Keratinocyte (primary cell): ENCODE results near the gene FAM107B.

ENCODE experiments used
- EZH2 ChIP-seq: IDR thresholded peaks from one replicate; pipeline ENCODE4 v1.6.1; 2012; ENCODE audit warnings: inconsistent platforms, mild to moderate bottlenecking, low read length, moderate library complexity
- TF ChIP-seq, protein P1 (sequence below), 3 experiments: IDR thresholded peaks in 1 of 3; conservative IDR thresholded peaks in 1 of 3; optimal IDR thresholded peaks in 1 of 3; 2 replicates in 2 of 3; 3 replicates in 1 of 3; pipeline versions ENCODE3 to v1.5.1; 2011; ENCODE audit warnings: low read length in 3 of 3, mild to moderate bottlenecking in 3 of 3, moderate library complexity in 2 of 3, control low read depth in 1 of 3, inconsistent platforms in 1 of 3; ENCODE audit not compliant: insufficient read depth in 2 of 3; ENCODE audit errors: extremely low read depth in 1 of 3

DNA sequence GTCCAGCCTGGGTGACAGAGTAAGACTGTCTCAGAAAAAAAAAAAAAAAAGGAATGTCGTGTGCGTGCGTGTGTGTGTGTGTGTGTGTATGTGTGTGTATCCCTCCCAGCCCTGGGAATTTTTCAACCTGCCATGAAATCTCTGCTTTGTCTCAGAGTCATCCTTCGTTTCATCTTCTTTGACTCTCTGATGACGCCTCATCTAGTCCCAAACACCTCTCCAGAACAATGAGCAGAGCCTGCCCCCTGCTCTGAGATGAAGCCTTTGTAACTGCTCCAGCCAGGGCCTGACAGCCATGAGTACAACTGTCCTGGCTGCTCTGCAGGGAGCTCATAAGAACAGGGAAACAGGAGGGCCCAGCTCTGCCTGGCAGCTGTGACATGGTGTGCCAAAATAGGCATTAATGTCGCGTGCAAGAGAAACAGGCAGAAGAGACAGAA is 149.5 kb downstream of the FAM107B start:
- TF ChIP-seq, protein P1, sequence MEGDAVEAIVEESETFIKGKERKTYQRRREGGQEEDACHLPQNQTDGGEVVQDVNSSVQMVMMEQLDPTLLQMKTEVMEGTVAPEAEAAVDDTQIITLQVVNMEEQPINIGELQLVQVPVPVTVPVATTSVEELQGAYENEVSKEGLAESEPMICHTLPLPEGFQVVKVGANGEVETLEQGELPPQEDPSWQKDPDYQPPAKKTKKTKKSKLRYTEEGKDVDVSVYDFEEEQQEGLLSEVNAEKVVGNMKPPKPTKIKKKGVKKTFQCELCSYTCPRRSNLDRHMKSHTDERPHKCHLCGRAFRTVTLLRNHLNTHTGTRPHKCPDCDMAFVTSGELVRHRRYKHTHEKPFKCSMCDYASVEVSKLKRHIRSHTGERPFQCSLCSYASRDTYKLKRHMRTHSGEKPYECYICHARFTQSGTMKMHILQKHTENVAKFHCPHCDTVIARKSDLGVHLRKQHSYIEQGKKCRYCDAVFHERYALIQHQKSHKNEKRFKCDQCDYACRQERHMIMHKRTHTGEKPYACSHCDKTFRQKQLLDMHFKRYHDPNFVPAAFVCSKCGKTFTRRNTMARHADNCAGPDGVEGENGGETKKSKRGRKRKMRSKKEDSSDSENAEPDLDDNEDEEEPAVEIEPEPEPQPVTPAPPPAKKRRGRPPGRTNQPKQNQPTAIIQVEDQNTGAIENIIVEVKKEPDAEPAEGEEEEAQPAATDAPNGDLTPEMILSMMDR (optimal IDR thresholded peaks at IDR 0.05 in 1 of 3, IDR thresholded peaks at IDR 0.05 in 1 of 3, conservative IDR thresholded peaks at IDR 0.05 in 1 of 3; ENCODE audit: extremely low read depth in 1 of 3, insufficient read depth in 2 of 3, low read length in 3 of 3): no peak
- no peak for TF ChIP-seq EZH2
